BJ (cell line): Measurements from ENCODE around the gene SRSF6. TPM values are rescaled to one million over a fixed set of nuclear protein-coding genes. Genes with fewer than 3 reads are reported as not detected.

Source experiments
- CTCF ChIA-PET: fragments of 350-600 bp; formaldehyde crosslinking; extraction: SDS; loops from one replicate; lab custom pipeline; 2021; ENCODE audit warnings: antibody characterized with exemption, inconsistent platforms; lab: Yijun Ruan, JAX
- POLR2A ChIA-PET: fragments of 300-600 bp; sonication (Branson Sonifier 250); formaldehyde crosslinking; extraction: SDS; loops from one replicate; lab custom pipeline; 2021; ENCODE audit warnings: antibody characterized with exemption; lab: Charles Lee
- DNase-seq: peaks from one replicate; pipeline ENCODE4 v3.0.0-alpha.2; 2011; ENCODE audit warnings: low read depth
- H3K27me3 ChIP-seq: 2 replicates; pipeline ENCODE4 v1.6.0; 2011; ENCODE audit warnings: low read length; ENCODE audit not compliant: control insufficient read depth, insufficient read depth
- H3K36me3 ChIP-seq: 2 replicates; pipeline ENCODE4 v1.5.1; 2011; ENCODE audit warnings: low read length; ENCODE audit not compliant: control insufficient read depth, insufficient read depth
- H3K4me3 ChIP-seq: 2 replicates; pipeline ENCODE4 v1.5.1; 2011; ENCODE audit warnings: low read depth, mild to moderate bottlenecking, control low read depth, low read length
- polyA plus RNA-seq: library from polyadenylated mRNA; depleted of rRNA; stranded (reverse); fragments of >200 nt; gene quantifications from 2 replicates; pipeline ENCODE4 v1.2.3, GENCODE V29; 2011
- TF ChIP-seq, protein P1 (sequence below): IDR thresholded peaks from 2 replicates; pipeline ENCODE4 v1.5.1; 2011; ENCODE audit warnings: low read depth, mild to moderate bottlenecking, control low read depth, inconsistent platforms, low read length, moderate library complexity; ENCODE audit not compliant: insufficient read depth

Gene SRSF6
- polyA plus RNA-seq, 1 experiment = 76.1 TPM

DNA sequence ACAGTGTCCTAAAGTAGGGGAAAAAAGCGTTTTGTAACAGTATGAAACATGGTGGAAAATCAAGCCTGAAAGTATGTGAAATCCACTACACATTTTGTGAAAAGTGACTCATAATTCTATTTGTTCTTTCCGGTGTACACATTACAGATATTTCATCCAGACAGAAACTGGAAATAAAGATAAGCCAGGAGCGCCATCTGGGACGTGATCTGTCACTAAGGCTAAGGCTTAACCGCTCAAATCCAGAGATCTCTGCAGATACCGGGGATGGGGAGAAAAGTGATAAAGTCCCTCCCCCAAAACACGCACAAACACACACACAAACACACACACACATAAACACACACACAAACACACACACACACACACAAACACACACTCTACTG is 26.6 kb upstream of the SRSF6 start:
- CTCF ChIA-PET = interaction anchor here (1.2 kb wide), 1 partner anchor 1697 kb away, joined by 3 read pairs; no protein-coding TSS in a partner anchor
- POLR2A ChIA-PET = no interaction called here
- no peak for DNase-seq
- H3K4me3 ChIP-seq = no peak overlapping the region
- TF ChIP-seq, protein P1, sequence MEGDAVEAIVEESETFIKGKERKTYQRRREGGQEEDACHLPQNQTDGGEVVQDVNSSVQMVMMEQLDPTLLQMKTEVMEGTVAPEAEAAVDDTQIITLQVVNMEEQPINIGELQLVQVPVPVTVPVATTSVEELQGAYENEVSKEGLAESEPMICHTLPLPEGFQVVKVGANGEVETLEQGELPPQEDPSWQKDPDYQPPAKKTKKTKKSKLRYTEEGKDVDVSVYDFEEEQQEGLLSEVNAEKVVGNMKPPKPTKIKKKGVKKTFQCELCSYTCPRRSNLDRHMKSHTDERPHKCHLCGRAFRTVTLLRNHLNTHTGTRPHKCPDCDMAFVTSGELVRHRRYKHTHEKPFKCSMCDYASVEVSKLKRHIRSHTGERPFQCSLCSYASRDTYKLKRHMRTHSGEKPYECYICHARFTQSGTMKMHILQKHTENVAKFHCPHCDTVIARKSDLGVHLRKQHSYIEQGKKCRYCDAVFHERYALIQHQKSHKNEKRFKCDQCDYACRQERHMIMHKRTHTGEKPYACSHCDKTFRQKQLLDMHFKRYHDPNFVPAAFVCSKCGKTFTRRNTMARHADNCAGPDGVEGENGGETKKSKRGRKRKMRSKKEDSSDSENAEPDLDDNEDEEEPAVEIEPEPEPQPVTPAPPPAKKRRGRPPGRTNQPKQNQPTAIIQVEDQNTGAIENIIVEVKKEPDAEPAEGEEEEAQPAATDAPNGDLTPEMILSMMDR = no peak
- H3K36me3 ChIP-seq = no peaks in the 10 kb centered on the region
- peaks cover 3% of the 10 kb centered on the region; the same call in 1 of the 2 replicates for H3K27me3 ChIP-seq

DNA sequence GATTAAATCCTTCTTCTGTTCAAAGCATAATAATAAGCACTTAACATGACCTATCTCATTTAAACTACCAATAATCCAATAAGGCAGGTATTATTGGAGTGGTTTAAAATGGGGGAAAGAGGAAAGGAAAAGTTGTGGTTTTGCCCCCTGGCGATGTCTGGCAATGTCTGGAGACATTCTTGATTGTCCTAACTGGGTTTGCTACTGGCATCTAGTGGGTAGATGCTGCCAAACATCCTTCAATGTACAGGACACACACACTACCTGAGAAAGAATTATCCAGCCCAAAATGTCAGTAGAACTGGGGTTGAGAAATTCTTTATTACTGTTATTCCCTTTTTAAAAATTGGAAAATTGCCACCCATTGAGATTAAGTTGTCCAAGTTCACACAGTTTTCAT is 25.2 kb upstream of the SRSF6 start:
- H3K36me3 ChIP-seq = no peaks in the 10 kb centered on the region
- no peak for DNase-seq
- H3K4me3 ChIP-seq = no peak overlapping the region
- CTCF ChIA-PET = no interaction called here
- TF ChIP-seq, protein P1 = no peak
- peaks cover 3% of the 10 kb centered on the region; the same call in 1 of the 2 replicates for H3K27me3 ChIP-seq
- POLR2A ChIA-PET = no interaction called here

DNA sequence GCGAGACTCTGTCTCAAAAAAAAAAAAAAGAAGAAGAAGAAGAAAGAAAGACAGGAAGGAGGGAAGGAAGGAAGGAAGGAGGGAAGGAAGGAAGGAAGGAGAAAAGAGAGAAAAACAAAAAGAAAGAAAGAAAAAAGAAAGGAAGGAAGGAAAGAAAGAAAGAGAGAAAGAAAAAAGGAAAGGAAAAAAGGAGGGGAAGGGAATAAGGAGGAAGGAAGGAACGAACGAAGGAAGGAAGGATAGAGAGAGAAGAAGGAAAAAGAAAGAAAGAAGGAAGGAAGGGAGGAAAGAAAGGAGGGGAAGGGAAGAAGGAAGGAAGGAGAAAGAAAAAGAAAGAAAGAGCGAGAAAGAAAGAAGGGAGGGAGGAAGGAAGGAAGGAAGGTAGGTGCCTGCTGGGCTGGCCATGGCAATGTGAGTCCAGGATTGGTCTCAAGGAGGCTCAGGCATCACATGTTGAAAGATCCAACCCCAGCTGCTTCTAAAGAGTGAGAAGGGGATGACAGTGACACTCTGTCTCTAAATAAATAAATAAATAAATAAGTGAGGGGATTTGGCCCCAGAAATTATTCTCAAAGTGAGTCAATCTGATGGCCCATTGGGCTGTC is 24.3 kb upstream of the SRSF6 start:
- TF ChIP-seq, protein P1 = no peak
- DNase-seq = no peak
- CTCF ChIA-PET = interaction anchor here (1.0 kb wide), 1 partner anchor 16 kb away, joined by 3 read pairs; no protein-coding TSS in a partner anchor
- Histone ChIP-seq H3K4me3 (no peak overlapping the region), H3K27me3 (peaks cover 3% of the 10 kb centered on the region; the same call in 1 of the 2 replicates), H3K36me3 (no peaks in the 10 kb centered on the region)
- POLR2A ChIA-PET = no interaction called here

DNA sequence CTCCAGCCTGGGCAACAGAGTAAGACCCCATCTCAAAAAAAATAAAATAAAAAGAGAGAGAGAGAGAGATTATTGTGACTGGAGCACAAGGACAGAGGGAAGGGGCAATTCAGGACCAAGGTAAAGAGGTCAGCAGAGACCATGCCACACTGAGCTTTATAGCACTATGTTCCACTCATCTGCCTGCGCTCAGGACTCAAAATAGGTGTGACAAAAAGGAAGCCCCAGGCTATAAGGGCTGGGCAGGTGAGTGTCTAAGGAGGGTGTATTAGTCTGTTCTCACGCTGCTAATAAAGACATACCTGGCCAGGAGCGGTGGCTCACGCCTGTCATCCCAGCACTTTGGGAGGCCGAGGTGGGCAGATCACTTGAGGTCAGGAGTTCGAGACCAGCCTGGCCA is 23.1 kb upstream of the SRSF6 start:
- Histone ChIP-seq H3K4me3 (no peak overlapping the region), H3K27me3 (peaks cover 3% of the 10 kb centered on the region; the same call in 1 of the 2 replicates), H3K36me3 (no peaks in the 10 kb centered on the region)
- TF ChIP-seq, protein P1 = no peak
- ChIA-PET POLR2A (no interaction called here), CTCF (interaction anchor here (0.7 to 1.0 kb wide), 2 partner anchors 14 to 1696 kb away, joined by 3 read pairs; no protein-coding TSS in a partner anchor)
- DNase-seq = no peak

DNA sequence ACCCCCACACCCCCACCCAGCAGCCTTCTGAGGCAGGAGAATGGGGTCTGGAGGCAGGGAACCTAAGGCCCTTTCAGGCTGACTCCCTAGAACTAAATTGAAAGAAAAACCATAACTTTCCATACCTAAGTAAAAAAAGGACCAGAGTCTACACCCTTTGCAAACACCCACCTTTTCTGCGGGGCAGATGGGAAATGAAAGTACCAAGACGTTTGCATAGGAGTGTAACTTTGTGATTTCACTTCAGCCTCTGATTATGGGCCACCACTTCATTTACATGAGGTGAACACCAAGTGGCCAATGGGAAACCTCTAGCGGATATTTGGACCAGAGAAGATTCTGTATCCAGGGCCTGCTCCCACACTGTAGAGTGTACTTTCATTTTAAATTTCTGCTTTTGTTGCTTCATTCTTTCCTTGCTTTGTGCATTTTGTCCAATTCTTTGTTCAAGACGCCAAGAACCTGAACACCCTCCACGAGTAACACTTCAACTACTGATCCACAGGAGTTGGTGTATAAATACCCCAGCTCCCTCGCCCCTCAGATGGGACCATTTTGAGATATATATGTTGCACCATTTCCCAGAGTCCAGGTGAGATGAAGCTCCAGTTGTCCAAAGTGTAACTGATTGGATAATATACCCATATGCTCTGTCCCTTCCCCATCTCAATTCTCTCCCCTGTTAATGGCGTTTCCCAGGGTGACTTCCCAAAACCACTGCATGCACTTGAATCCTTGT is 18.9 kb upstream of the SRSF6 start:
- Histone ChIP-seq H3K4me3 (no peak overlapping the region), H3K36me3 (no peaks in the 10 kb centered on the region), H3K27me3 (no peaks in the 10 kb centered on the region)
- POLR2A ChIA-PET = no interaction called here
- CTCF ChIA-PET = no interaction called here
- DNase-seq = no peak
- TF ChIP-seq, protein P1 = no peak
